ENCODE measurements around the gene DHRS7C.
"Not testable (repeated sequence)": the region's sequence is repeated elsewhere in the genome, so short reads cannot be mapped to it uniquely, and the experiment has no call there.

The DHRS7C gene

DNA sequence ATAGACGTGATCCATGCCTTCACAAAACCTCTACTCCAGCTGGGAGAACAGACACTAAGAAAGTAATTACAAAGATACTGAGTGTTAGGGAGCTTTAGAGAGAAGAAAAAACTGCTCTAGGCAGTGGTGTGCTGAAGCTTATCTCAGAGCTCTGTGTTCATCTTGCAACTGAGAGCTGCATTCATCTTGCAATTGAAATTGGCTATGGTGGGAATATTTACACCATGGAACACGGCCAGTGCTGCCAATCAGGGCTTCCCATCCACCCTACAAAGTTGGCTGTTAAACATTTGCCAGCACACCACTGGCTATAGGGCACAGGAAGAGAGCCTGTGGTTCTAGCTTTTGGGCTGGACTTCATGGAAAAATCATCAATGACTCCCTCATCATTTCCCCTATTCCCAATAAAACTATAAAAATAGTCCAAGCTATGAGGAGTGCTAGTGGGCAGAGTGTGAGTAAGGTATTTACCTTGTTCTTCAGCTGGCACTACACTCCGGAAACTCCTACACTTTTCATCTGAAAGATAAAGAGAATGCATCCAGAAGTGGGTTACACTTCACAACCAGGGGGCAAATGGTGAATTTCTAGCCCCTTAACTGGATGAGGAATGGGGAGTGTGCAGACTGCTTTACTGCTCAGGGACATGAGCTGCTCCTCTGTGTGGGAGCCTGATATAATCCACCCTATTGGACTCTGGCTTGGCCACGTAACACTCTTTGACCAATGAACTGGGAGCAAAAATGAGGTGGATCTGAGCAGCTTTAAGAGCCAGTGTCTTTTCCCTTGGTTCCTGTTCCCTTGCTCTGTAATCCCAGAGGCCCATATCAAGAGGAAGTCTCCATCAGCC lies 18.9 kb upstream of the DHRS7C start:
- DNase-seq, result no peak

DNA sequence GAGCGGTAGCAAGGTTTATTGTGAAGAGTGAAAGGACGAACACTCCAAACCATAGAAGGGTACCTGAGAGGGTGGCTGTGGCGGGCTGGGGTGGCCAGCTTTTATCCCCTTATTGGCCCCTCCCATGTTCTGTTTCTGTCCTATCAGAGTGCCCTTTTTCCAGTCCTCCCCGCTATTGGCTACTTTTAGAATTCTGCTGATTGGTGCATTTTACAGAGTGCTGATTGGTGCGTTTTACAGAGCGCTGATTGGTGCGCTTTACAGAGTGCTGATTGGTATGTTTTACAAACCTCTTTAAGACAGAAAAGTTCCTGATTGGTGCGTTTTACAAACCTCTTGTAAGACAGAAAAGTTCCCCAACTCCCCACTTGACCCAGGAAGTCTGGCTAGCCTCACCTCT lies 18.0 kb upstream of the DHRS7C start:
- no peak for DNase-seq

DNA sequence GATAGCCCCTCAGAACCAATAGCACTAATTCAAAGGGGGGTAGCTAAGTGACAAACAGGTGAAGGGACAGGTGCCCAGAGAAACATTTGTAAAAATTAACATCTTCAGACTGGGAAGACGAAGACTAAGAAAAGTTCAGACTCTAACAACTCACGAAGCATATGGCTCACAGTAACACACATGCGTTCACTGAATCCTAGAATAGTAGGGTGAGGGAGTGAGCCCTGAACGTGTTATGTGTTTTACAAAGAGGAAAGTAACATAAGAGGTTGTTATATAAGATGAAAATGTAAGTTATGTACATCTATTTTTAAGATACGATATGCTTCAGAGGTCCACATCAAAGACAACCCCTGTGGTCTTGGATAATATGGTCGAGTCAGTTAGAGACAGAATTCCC lies 15.3 kb upstream of the DHRS7C start:
- no peak for DNase-seq

DNA sequence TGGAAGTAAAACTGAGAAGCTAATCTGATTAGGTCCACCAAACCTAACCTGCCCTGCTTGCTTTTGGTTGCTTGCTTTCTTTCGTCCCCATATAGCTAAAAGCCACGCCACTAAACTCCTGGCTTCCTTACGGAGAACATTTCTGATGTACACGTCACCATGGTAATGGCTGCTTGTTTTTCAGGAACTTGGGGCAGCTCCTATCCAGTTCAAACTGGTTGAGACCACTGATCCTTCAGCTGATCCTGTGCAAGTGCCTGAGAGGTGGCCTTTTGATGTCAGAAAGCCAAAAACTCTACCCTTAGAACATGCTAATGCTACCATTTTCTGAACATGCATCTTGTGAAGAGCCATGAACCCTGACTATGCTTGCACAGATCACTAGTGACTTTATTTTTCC lies 14.4 kb upstream of the DHRS7C start:
- DNase-seq, result no peak

DNA sequence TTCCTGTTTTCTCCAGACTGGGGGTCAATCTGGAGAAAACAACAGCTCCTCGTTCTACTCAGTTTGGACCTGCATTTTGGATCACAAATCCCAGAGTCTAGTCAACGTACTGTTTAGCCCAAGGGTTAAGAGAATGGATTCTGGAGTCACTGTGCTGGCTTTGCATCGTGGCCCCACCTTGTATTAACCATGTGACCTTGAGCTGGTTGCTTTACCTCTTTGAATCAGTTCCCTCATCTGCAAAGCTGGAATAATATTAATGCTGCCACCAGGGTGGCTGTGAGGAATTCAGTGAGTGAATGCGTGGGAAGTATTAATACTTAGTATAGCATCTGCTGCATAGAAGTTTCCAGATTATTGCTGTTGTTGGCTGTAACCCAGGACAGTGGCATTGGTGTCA lies 11.3 kb upstream of the DHRS7C start:
- DNase-seq, result no peak

DNA sequence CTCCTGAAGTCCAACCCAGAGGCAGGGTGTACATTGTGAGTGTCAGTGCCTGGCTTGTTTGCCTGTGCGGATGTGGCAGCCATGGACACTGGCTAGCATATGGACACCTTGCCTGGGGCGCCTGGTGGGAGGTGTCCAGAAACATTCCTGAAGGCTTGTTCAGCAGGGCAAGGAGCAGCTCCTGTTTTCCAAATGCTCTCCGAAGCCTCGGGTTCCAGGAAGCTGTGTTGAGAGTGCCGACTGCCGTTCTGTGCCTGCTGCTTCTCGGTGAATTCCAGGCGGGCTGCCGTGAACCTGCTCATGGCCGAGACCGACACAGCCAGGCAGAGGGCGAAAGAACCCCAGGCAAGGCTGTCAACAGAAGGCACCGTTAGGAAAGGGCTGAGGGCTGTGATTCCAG lies 10.9 kb upstream of the DHRS7C start:
- no peak for DNase-seq

DNA sequence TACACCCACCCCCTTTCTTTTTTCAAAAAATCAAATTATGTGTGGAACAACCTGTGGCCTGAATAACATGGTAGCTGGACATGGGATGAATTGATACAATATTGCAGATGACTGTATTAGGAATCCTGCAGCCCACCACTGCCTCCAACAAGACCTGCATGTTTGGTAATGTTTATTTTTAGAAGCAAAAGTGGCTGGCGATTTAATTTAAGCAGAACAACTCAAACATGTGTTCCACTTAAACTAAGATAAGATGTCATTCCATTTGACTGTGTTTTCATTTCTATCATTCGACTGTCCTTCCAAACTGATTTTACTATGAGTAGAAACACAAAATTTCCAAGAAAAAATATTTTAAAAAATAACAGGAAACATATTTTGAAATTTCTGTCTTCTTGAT lies 10.1 kb upstream of the DHRS7C start:
- DNase-seq, result no peak

DNA sequence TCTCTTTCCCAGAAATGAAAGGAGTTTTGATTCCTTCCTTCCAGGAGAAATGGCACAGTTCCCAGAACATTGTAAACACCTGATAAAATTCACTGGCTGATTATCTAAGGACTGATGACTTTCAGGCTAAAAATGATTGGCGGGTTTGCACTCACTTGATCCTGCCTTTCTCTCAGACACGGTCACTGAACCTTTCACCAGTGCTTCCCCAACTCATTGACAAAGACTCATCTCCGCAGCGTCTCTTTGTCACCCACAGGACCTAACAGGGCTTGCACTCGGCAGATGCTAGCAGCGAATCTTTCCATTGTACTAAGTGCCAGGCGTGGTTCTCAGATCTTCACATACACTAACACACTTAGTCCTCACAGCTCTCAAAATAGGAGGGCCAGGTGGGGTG lies 7.3 kb upstream of the DHRS7C start:
- no peak for DNase-seq

DNA sequence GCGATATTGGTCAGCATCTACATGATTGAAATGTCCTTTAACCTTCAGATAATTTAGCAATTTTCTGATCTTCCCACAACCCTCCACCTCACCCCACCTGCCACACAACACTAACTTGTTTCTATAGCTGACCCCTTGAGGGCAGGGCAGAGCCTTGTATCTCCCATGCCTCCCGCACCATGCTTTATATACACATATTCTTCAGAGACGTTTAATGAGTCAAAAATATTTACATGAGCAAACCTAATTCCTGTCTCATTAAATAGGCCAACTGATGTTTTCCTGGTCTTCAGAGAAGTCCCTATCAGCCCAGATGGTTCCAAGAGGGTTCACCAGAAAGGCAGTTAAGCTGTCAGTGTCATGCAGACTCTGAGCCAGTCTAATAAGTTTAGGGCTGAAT lies 6.6 kb upstream of the DHRS7C start:
- no peak for DNase-seq

DNA sequence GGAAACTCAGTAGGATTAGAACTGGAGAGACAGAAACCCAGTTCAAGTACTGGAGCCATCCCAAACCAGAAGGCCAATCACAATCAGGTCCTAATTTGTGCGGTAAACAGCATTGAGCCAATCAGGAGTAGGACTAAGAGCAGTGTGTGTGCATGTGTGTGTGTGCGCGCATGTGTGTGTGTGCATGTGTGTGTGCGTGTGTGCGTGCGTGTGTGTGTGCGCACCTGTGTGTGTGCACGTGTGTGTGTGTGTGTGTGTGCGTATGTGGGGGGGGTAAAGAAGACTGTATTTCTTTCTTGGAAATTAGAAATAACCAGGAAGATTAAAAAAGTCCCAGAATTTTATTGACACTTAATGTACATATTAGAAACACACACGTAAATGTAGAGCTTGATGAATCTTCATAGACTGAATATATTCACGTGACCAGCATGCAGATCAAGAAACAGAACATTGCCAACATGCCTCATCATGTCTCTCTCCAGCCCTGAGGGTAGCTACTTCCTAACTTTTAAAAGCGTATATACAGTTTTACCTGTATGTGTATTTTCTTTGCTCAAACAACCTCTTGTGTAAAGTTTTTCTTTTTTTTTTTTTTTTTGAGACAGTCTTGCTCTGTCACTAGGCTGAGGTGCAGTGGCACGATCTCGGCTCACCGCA lies 919 bp upstream of the DHRS7C start:
- DNase-seq, result no peak

DNA sequence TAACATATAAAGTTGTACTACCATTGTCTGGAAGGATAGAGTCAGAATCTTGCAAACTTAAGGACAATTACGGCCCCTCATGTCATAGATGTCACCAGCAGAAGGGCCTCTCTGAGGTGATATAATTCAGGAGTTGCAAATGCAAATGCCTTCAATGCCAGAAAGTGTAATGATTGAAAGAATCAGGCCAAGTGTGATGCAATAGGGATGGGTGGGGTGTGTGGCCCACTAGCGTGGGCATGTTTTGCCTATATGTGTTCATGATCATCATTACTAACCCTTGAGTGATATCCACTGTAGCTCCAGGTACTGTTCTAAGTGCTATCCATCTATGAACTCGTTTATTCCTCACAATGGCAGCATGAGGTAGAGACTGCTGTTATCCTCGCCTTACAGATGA lies 1.1 kb downstream of the DHRS7C start:
- DNase-seq, result no peak

DNA sequence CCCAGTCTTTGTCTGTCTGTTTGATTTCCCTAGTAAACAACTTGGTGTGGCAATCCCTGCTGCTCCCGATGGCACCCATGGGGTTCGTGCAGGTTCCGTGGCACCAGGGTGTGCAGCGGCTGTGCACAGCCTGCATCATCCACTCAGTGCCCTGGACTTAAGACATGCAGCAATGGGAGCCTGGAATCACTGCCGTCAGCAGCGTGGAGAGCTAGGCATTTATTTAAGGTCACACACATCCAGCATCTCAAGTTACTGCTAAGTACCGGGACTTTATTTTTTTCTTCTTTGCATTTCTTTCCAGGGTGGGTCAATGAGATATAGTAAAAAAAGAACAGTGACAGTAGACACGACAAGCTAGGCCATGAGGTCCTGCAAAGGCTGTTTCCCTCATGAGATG lies 2.8 kb downstream of the DHRS7C start:
- no peak for DNase-seq

DNA sequence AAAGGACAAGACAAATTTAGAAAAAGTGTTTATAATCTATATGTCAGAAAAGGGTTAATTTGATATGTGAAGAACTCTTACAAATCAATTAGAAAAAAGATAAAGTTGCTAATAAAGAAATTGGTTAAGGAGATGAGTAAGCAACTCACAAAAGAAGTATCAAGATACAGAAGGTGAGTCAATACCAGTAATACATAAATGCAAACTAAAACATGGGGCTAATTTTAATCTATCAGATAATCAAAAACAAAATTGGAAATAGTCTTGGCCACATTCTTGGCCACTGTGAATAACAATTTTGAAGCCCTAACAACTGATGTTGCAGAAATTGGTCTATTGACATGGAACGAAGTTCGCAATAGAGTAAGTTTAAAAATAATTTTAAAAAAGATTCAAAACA lies 6.8 kb downstream of the DHRS7C start:
- no peak for DNase-seq

DNA sequence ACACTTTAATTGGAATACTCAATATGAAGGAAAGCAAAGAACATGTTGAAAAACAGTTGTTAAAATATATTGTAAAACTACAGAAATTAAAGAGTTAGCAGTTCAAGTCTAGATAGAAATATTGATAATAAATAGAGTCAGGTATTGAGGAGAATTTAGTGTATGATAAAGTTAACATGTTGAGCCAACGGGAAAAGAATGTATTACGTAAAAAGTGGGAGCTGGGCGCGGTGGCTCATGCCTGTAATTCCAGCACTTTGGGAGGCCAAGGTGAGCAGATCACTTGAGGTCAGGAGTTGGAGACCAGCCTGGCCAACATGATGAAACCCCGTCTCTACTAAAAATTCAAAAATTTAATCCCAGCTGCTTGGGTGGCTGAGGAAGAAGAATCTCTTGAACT lies 7.9 kb downstream of the DHRS7C start:
- DNase-seq, result not testable (repeated sequence)

DNA sequence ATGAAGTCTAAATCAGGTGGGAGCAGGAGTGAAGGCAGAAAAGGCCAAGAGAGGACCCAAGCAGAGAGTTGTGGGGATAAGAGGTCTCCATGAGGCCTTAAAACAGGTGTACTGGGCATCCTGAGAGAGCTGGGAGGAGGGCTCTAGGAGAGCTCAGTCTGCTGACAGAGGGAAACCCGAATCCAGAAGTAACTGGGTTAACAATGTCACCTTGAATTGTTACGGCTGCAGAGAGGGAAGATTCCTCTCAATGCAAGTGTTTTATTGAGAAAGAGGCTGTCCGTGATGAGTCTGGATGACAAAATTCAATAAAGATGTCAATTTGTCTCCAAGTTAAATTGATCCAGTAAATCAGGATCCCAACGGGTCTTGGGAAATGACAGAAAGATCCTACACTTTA lies 8.3 kb downstream of the DHRS7C start:
- DNase-seq, result no peak

DNA sequence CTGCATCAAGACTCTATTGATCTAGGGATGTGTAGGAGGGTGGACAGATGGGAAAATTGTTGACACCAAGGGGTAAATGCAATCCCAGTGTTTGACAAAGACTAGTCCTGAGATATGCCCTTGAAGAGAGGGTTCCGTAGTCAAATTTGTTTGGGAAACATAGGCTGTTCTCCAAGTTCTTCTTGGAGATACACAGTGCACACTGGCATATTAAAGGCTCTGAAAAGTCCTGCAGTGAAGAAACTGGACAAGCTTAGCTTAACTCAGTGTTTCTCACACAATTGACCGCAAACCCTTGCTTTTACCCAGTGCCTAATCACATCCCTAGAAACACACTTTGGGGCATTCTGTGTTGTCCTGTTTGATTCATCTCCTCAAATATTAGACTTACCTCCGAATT lies 10.8 kb downstream of the DHRS7C start:
- no peak for DNase-seq

DNA sequence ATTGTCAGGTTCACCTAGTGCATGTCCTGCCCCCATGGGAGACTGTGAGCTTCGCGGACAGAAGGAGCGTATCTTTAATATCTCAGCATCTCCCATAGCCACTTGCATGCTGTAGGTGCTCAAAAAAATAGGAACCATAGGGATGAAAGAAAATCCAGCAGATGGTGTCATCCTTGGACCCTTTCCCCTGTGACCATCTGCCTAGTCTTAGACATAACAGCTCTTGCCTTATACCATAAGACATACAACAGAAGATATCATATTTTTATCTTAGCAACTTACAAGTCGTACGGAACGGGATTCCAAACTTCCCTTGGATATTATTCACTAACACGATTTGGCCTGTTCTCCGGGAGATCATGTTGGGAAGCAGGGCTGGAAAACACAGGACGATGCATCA lies 14.5 kb downstream of the DHRS7C start:
- DNase-seq, result no peak

DNA sequence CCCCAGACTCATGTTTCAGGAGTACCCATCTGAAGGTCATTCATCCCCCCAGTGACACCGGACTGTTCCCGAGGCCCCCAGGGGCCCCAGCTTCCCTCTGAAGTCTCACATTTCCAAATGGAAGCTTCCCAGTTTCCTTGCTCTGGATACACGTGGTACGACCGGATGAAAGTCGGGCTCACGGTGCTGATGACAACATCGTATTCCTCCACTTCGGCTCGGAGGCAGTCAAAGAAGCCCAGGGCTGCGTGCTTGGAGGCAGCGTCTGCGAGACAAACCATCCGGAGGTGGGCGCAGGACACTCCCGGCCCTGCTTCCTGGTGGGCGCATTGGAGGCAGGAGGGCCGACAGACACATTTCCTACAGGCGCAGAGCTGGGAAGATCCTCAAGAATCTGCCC lies 18.7 kb downstream of the DHRS7C start:
- no peak for DNase-seq

DNA sequence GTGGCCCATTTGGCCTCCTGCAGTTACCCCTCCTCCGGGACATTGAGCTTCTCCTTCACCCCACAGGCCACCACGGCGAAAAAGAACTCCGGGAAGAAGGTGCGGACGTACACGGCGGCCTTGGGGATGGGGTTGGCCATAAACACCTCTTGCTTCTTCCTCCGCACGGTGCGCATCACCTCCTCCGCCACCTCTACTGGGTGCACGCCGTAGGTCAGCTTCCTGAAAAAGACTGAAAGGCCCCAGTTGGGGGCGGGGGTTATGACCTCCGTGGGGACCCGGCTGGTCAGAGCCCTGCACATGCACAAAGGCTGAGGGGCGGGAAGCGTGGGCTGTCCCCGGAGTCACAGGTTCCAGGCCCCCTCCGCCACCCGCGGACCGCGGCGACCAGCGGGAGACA lies 19.9 kb downstream of the DHRS7C start:
- no peak for DNase-seq

DNA sequence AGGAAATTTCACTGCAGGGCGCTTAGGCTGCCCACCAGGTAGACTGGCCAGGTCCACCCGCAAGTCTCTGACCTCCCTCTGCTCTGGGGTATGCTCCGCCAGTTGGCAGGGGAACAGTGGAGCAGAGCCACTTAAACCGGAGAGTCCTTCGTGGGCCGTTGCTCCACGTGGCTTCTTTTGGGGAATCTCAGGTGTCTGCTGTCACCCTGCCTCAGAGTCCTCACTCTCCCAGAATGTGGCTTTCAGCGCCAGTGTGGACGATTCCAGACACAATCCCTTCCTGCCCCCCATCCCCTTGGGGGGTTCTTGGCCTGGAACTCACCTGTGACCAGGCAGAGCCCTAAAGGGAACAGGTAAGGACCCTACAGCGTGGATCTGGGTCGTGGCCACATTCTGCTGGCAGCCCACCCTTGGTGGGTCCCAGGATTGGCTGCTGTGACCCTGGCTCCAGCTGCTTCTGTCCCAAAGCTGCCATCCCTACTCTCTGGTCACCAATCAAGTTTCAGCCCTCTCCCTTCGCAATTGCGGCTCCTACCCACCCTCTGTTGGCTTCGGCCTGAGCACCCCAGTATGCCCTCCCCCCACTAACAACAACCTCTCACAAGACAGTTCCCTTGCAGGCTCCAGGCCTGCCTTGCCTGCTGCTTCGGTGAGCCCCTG lies 22.2 kb downstream of the DHRS7C start:
- no peak for DNase-seq

DNA sequence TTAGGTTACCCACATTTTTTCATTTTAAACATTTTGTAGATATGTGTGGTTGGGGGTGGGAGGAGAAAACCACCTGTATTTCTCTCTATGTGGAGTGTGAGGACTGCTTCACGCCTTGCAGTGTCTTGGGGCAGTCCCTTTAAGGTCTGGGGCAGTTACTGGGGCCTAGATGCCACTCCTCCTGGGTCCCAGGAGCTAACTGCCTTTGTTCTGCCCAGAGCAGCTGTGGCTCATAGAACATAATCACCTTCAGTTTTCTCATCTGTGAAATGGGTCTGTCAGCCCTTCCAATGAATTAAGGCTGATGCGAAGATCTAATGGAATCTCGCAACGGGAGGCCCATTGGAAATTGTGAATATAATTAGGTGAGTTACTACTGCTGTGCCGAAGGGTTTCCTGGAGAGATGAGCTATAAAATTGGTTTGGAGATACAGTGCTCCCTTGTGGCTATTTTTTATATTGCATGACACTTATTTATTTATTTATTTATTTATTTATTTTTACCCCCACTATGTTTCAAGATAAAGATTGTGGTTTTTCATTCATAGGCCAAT lies 22.9 kb downstream of the DHRS7C start:
- peak; percentile 5 for DNase-seq

DNA sequence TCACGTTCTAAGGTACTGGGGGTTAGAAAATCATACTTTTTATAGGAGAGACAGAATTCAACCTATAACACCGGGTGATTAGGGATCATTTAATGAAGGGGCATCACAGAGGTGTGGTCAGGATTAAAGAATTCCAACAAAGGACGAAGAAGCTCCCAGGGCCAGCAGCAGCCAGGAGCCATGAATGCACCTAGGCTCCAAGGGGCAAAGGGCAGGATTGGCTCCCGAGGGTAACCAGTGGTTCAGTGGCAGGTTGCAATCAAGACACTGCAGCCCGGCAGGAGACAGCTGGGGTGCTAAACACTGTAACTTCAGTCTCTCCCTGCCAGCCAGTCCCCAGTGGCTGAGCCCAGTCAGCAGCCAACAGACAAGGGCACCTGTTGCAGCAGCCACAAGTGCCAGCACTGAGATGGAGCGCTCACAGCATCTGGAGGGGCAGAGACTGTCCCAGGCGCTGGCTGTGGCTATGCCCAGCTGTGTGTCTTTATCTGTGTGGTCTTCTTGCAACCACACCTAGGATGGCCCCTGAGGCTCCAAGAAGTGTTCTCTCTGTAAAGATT lies 23.9 kb downstream of the DHRS7C start:
- DNase-seq, result no peak

DNA sequence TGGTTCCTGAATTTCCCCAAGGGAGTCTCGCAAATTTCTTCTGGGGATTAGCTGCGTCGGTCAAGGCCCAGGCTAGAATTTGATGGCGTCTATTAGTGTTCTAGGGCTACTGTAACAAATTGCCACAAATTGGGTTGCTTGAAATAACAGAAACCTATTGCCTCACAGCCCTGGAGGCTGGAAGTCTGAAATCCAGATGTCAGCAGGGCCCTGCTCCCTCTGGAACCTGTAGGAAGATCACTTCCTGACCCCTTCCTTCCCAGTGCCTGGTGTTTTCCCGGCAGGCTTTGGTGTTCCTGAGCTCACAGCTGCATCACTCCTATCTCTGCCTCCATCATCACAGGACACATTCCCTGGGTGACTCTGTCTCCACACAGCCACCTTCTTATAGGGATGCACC lies 24.4 kb downstream of the DHRS7C start:
- no peak for DNase-seq

DNA sequence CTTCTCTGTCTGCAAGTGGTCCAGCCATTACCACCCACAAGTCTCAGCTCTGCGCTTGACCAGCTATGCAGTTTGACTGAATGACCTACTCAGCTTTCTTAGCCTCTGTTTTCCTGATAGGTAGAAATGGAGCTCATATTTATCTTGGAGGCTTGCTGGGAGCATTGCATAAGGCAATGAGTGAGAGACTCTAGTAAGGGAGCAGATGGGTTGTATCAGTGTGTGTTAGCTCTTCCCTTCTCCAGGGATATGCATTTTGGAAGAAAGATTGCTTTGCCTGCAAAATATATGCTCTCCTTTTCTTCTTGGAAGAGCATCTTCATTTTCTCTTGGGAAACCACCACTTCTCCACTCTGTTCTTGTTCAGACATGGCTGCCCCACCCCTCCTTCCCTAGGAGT lies 26.1 kb downstream of the DHRS7C start:
- no peak for DNase-seq

Data from central memory CD4-positive, alpha-beta T cell (primary cell).